NB4 (cell line): ENCODE data around the gene SHFL.
A peak's percentile ranks its signal among the peaks of the same experiment; 100 is the strongest.

Experiments used
- DNase-seq: peaks from one replicate; pipeline ENCODE4 v3.0.0; 2010; ENCODE audit warnings: low read depth
- H3K4me3 ChIP-seq: one replicate; pipeline ENCODE4 v1.5.1; 2011; ENCODE audit warnings: mild to moderate bottlenecking, low read depth, low read length, moderate library complexity
- MYC ChIP-seq: IDR thresholded peaks from 2 replicates; pipeline ENCODE4 v1.6.1; 2011; ENCODE audit warnings: low read depth, low read length
- POLR2A ChIP-seq: IDR thresholded peaks from 2 replicates; pipeline ENCODE4 v1.6.1; 2011; ENCODE audit warnings: mild to moderate bottlenecking; ENCODE audit not compliant: insufficient read length; ENCODE audit errors: extremely low read depth
- TF ChIP-seq, protein P1 (sequence below): IDR thresholded peaks from one replicate; pipeline ENCODE4 v1.5.1; 2012; ENCODE audit warnings: low read depth, low read length
- TF ChIP-seq, protein P2 (sequence below): IDR thresholded peaks from 2 replicates; pipeline ENCODE4 v1.6.1; 2011; ENCODE audit warnings: low read depth, low read length

The SHFL gene

DNA sequence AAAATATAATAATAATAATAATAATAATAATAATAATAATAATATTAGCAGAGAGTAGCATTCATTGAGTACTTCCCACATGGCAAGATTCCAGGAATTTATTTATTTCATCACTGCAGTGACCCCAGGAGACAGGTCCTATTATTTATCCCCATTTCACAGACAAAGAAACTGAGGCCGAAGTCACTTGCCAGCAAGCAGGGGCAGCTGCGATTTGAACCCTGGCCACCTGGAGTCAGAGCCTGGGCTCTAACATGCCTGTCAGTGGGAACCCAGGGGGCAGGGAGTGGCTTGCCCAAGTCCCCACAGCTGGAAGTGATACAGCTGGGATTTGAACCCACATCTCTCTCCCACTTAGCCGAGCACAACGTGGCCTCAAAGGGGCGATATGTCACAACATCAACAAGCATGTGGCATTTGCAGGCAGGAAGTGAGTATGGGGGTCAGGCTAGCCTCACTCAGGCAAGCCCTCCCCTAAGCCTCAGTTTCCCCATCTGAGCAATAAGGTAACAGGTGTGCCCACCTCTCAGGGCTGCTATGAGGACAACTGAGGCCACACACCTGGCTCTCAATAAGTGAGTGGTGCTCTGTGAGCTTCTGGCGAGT, 2.9 kb downstream of the SHFL start:
- DNase-seq: peak; percentile 50
- no peak overlapping the region for H3K4me3 ChIP-seq
- TF ChIP-seq, protein P1, sequence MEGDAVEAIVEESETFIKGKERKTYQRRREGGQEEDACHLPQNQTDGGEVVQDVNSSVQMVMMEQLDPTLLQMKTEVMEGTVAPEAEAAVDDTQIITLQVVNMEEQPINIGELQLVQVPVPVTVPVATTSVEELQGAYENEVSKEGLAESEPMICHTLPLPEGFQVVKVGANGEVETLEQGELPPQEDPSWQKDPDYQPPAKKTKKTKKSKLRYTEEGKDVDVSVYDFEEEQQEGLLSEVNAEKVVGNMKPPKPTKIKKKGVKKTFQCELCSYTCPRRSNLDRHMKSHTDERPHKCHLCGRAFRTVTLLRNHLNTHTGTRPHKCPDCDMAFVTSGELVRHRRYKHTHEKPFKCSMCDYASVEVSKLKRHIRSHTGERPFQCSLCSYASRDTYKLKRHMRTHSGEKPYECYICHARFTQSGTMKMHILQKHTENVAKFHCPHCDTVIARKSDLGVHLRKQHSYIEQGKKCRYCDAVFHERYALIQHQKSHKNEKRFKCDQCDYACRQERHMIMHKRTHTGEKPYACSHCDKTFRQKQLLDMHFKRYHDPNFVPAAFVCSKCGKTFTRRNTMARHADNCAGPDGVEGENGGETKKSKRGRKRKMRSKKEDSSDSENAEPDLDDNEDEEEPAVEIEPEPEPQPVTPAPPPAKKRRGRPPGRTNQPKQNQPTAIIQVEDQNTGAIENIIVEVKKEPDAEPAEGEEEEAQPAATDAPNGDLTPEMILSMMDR: no peak
- TF ChIP-seq, protein P2, sequence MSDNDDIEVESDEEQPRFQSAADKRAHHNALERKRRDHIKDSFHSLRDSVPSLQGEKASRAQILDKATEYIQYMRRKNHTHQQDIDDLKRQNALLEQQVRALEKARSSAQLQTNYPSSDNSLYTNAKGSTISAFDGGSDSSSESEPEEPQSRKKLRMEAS: no peak
- TF ChIP-seq MYC: no peak
- TF ChIP-seq POLR2A: no peak

DNA sequence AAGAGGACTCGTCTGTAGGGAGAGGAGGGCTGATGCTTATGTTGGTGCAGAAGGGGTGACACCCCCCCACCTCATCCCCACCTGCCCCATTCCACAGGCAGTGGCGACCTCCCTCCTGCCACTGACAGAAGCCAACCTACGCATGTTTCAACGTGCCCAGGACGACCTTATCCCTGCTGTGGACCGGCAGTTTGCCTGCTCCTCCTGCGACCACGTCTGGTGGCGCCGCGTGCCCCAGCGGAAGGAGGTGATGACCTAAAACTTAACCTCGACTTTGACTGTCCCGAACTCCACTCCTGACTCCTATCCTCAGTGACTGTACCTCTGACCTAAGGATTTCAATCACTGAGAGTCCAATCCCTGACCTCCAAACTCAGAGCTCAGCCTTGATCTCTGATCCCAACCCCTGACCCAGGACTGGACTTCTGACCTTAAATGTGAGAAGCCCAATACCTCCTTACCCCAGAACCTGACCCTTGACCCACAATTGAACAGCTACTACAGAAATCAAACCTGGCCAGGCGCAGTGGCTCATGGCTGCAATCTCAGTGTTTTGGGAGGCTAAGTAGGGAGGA, 3.8 kb downstream of the SHFL start:
- TF ChIP-seq, protein P1: no peak
- TF ChIP-seq POLR2A (no peak), MYC (no peak)
- TF ChIP-seq, protein P2: no peak

DNA sequence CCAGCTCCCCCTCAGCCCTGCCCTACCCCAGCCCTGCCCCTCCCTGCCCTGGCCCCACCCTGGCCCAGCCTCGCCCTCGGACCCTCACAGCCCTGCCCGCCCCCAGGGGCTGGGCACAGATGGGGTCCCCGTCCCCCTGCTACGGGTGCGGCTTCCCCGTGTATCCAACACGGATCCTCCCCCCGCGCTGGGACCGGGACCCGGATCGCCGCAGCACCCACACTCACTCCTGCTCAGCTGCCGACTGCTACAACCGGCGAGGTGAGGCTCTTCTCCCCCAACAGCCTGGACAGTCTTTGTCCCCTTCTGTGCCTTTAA, 5.2 kb downstream of the SHFL start:
- peak; percentile 30 for DNase-seq
- no peak overlapping the region for H3K4me3 ChIP-seq
- TF ChIP-seq, protein P1: no peak
- TF ChIP-seq, protein P2: no peak
- TF ChIP-seq MYC: no peak
- TF ChIP-seq POLR2A: no peak

More for the DNA sequence above, 3.8 kb downstream of the SHFL start:
- H3K4me3 ChIP-seq: no peak overlapping the region
- DNase-seq: peak; percentile 34

DNA sequence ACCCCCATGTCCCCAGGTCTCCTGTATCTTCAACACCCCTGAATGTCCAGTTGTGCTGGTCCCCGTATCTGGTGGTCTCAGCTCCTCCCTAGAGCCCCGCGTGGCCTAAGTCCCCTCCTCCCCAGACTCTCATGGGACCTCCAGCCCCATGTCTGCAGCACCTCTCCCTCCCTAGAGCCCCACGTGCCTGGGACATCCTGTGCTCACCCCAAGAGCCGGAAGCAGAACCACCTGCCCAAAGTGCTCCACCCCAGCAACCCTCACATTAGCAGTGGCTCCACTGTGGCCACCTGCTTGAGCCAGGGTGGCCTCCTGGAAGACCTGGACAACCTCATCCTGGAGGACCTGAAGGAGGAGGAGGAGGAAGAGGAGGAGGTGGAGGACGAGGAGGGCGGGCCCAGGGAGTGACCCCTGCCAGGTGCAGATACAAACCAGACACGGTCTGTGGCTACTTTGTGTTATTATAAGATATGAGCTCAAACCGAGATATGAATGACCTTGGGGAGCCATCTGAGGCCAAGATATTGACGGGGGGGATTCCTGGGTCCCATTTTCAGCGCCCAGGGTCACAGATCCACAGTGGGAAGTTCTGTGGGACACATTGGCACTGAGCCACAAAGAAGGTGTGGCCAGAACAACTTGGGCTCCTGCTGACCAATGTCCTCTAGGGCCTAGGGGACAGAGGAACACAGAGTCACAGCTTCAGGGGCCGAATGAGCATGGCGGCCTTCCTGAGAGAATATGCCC, 6.0 kb downstream of the SHFL start:
- DNase-seq: peak; percentile 39
- TF ChIP-seq, protein P1: no peak
- TF ChIP-seq MYC: no peak
- TF ChIP-seq, protein P2: no peak
- no peak for TF ChIP-seq POLR2A
- H3K4me3 ChIP-seq: no peak overlapping the region

DNA sequence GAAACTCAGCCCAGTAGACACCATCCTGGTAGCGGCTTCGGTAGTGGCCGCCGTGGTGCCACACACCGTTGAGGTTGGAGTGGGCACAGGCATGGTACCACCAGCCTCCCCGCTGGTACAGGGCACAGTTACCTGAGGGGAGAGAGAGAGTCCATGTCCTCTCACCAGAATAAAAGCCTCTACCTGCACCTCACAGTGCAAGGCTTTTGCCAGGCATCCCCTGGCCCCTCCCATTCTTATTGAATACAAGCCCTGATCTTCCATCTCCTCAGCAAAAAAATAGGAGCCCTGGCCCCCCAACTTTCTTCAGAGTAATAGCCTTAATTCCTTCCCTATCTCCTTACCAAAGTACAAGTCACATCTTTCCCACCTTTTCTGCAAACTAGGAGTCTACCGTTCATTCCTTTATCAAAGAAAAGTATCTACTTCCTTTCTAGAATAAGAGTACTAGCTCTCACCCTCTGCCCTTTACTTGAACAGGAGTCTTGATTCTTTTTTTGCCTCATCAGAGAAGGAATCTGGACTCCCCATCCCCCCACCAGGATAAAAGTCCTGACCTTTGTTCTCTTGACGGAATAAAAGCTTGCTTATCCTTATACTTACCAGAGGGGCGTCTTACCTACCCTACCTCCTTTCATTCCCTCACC, 6.7 kb downstream of the SHFL start:
- TF ChIP-seq, protein P1: no peak
- no peak for TF ChIP-seq POLR2A
- no peak for TF ChIP-seq MYC
- TF ChIP-seq, protein P2: no peak
- no peak overlapping the region for H3K4me3 ChIP-seq

More for the DNA sequence above, 6.7 kb downstream of the SHFL start:
- peak; percentile 13 for DNase-seq
